Measurements from ENCODE around the gene CATSPER2.
"Not testable (repeated sequence)": the region's sequence is repeated elsewhere in the genome, so short reads cannot be mapped to it uniquely, and the experiment has no call there.

Gene CATSPER2

DNA sequence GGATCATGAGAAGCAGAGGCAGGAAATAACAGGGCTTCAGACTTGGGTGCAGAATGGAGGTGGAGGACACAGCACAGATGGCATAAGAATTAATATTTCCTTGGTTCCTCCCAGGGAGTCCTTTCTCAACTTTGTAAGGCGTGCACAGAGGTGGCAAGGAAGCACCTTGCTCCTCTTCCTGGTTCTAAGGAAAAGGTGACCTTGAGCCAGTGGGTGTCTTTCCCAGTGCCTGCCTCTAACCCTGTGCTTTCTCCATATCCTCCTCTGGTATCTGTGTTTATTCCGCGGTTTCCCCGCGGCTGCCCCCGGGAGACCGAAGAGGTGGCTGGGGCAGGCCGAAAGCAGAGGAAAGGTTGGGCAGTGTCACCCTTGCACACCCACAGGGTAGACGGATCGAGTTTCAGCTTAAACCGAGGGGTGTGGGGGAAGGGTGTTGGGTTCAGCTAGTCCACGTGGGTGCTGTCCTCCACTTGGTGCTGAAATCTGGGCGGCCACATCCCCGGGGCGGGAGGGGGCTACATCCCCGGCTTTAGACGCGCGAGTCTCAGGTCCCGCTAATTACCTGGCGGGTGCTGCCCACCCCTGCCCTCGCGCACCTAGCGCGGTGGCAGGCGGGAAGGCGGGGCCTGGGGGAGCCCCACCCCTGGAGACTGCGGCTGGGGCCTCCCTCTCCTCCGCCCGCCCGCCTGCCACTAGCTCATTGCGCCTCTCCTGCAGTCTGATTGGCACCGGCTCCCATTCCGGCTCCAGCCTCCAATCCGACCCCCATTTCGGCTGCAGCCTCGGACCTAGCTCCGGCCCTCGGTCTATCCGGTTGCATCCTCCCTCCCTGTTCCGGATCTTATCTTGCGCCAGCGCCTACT lies 55.1 kb downstream of the CATSPER2 start, which contains the start of gene CKMT1B:
Gene CKMT1B, plus strand, starts transcription at position 700 of the 863 bp plus-strand sequence. CDS start 192 bp downstream, outside the sequence.
- not testable (repeated sequence) for DNase-seq (ENCODE audit: low read depth)

DNA sequence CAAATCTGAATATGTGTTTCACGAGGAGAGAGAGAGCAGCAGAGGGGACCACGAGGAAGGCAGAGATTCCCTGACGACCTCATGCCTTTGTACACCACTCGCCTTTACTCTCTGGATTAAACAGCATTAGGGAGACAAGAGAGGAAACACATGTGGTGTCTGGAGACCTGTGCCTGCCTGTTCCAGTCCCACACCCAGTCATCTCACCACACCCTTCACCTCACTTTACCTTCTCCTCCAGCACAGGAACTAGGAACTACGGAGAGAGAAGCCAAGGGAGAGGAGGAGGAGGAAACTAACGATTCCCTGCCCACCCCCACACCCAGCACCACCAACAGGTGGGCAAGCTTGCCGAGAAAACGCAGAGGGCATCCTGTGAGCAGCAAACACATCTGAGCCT lies 55.8 kb downstream of the CATSPER2 start:
- not testable (repeated sequence) for DNase-seq (ENCODE audit: low read depth)

DNA sequence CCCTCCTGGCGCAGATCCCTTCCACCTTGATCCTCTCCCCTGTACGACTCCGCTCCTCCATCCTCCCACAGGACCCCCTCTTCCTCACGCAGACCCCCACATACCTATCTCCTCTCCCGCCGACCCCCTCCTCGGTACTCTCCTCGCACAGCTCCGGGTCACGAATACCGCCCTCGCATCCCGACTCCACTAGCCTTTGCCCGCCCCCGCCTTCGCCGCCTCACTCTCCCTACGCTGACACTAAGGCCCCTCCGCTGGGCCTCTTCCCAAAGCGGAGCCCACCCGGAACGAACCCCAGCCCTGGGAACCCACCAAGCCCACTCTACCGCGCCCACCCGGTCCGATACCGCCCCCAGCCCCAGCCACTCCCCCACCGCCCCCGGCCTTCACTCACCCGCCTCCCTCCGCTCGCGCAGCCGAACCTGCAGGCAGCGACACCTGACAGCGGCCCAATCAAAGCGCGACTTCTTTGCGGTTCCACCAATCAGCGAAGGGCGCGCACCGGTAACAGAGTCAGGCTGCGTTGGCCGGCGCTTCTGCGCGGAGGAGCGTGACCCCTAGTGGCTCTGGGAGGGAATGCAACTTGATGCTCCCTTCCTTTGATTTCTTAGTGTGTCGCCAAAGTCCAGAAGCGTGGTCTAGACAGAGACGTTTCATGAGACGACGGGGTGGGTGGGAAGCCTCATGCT lies 58.7 kb downstream of the CATSPER2 start, which contains the start of gene PPIP5K1:
Gene PPIP5K1, minus strand, starts transcription at position 431 of the 689 bp plus-strand sequence. CDS start 5,704 bp downstream, outside the sequence.
- not testable (repeated sequence) for DNase-seq (ENCODE audit: low read depth)
